ENCODE data around the gene RETSAT.

DNA sequence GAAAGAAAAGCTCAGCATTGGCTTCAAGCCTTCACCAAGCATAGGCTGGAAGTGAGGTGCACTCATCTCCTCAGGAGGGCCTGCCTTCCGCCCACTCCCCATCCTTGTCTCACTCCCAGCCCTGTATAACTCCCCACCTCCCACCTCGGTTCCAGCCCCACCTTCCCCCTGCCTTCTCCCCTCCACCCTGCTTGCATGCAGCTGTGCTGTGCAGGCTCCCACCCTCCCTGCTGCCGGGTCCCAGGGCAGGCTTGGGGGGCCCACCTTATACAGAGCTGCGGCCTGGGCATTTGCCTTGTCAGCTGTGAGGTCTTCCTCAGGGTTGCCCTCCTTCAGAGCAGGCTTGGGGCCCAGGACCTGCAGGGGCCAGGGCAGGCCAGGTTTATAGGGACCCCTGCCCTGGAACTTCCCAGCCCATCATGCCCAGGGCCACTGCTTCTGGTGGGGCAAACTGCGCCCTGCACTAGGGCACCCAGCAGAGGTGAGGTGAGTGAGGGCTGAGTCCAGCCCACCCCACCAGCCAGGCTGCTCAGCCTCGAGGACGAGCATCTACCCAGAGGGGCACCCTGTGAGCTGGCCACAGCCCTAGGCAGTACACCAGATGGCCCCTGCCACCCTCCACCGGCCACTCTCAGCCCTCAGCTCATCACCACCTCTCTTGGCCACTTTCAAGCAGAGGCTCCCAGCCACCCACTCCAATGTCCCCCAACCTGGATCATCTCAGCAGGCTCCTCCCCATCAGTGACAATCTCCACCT lies 44.3 kb upstream of the RETSAT start:
- TF ChIP-seq, protein P1, sequence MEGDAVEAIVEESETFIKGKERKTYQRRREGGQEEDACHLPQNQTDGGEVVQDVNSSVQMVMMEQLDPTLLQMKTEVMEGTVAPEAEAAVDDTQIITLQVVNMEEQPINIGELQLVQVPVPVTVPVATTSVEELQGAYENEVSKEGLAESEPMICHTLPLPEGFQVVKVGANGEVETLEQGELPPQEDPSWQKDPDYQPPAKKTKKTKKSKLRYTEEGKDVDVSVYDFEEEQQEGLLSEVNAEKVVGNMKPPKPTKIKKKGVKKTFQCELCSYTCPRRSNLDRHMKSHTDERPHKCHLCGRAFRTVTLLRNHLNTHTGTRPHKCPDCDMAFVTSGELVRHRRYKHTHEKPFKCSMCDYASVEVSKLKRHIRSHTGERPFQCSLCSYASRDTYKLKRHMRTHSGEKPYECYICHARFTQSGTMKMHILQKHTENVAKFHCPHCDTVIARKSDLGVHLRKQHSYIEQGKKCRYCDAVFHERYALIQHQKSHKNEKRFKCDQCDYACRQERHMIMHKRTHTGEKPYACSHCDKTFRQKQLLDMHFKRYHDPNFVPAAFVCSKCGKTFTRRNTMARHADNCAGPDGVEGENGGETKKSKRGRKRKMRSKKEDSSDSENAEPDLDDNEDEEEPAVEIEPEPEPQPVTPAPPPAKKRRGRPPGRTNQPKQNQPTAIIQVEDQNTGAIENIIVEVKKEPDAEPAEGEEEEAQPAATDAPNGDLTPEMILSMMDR (IDR thresholded peaks at IDR 0.05; ENCODE audit: low read depth, low read length, poor library complexity, severe bottlenecking), result no peak
- no peak for TF ChIP-seq EZH2phosphoT487 (IDR thresholded peaks at IDR 0.05; ENCODE audit: borderline replicate concordance, low read length)
